WTC11 (cell line): ENCODE measurements around the gene IL6R. TPM values are rescaled to one million over a fixed set of nuclear protein-coding genes. Genes with fewer than 3 reads are reported as not detected.

Source experiments
- ATAC-seq: fragments of 200-7000 bp; cut with Tn5 transposase; 2 replicates; pipeline ENCODE4 v1.10.0; 2021; ENCODE audit warnings: mild to moderate bottlenecking, moderate library complexity
- CTCF ChIA-PET: fragments of 300-600 bp; sonication (Branson Sonifier 250); formaldehyde crosslinking; loops from one replicate; lab custom pipeline; 2021; ENCODE audit warnings: antibody characterized with exemption; lab: Charles Lee
- POLR2A ChIA-PET: fragments of 350-600 bp; sonication (Branson Sonifier 250); formaldehyde crosslinking; loops from one replicate; lab custom pipeline; 2021; ENCODE audit warnings: antibody characterized with exemption; lab: Charles Lee
- DNase-seq: peaks from one replicate; pipeline ENCODE4 v3.0.0; 2021; ENCODE audit warnings: low spot score
- H3K27ac Mint-ChIP-seq: 2 replicates; pipeline ENCODE4 v1.8.0; 2021; ENCODE audit warnings: mixed read lengths
- H3K27me3 Mint-ChIP-seq: 2 replicates; pipeline ENCODE4 v1.8.0; 2021; ENCODE audit warnings: low read depth, mild to moderate bottlenecking, moderate library complexity, mixed read lengths
- H3K36me3 Mint-ChIP-seq: 2 replicates; pipeline ENCODE4 v1.8.0; 2021; ENCODE audit warnings: mixed read lengths
- H3K4me1 Mint-ChIP-seq: 2 replicates; pipeline ENCODE4 v1.8.0; 2022; ENCODE audit warnings: mixed read lengths
- H3K4me3 Mint-ChIP-seq: 2 replicates; pipeline ENCODE4 v1.8.0; 2021; ENCODE audit warnings: mild to moderate bottlenecking, moderate library complexity, mixed read lengths
- H3K9me3 Mint-ChIP-seq: 2 replicates; pipeline ENCODE4 v1.8.0; 2021; ENCODE audit warnings: mixed read lengths
- AFF4 ChIP-seq: sonication (generic); formaldehyde crosslinking; IDR thresholded peaks from 2 replicates; pipeline ENCODE4 v1.8.1; 2023; ENCODE audit warnings: mild to moderate bottlenecking, missing genetic modification reagents, borderline replicate concordance
- E2F4 ChIP-seq: sonication (generic); formaldehyde crosslinking; IDR thresholded peaks from 2 replicates; pipeline ENCODE4 v1.8.1; 2022; ENCODE audit warnings: low read depth, mild to moderate bottlenecking, moderate library complexity, missing genetic modification reagents, borderline replicate concordance
- EMX1 ChIP-seq: fragments of 250-450 bp; sonication (Bioruptor Pico); IDR thresholded peaks from 2 replicates; pipeline ENCODE4 v1.8.0; 2021; ENCODE audit warnings: mild to moderate bottlenecking
- FOXK1 ChIP-seq: sonication (generic); formaldehyde crosslinking; IDR thresholded peaks from 2 replicates; pipeline ENCODE4 v1.8.0; 2022; ENCODE audit warnings: mild to moderate bottlenecking, moderate library complexity, missing genetic modification reagents
- HMGA2 ChIP-seq: fragments of 250-450 bp; sonication (Bioruptor Pico); IDR thresholded peaks from 2 replicates; pipeline ENCODE4 v1.4.0; 2021; ENCODE audit warnings: mild to moderate bottlenecking, moderate library complexity
- JAZF1 ChIP-seq: fragments of 250-450 bp; sonication (Bioruptor Pico); IDR thresholded peaks from 2 replicates; pipeline ENCODE4 v1.9.0; 2021; ENCODE audit warnings: moderate library complexity, mild to moderate bottlenecking, inconsistent platforms
- MLX ChIP-seq: sonication (generic); formaldehyde crosslinking; IDR thresholded peaks from 2 replicates; pipeline ENCODE4 v1.8.1; 2023; ENCODE audit warnings: mild to moderate bottlenecking, missing genetic modification reagents, moderate library complexity
- MXD4 ChIP-seq: fragments of 250-450 bp; sonication (Bioruptor Pico); IDR thresholded peaks from 2 replicates; pipeline ENCODE4 v1.8.0; 2021; ENCODE audit warnings: mild to moderate bottlenecking, moderate library complexity, borderline replicate concordance
- NFATC4 ChIP-seq: fragments of 250-450 bp; sonication (Bioruptor Pico); IDR thresholded peaks from 2 replicates; pipeline ENCODE4 v1.9.0; 2021; ENCODE audit warnings: mild to moderate bottlenecking
- NFYB ChIP-seq: sonication (generic); formaldehyde crosslinking; conservative IDR thresholded peaks from 2 replicates; pipeline ENCODE4 v1.8.0; 2022; ENCODE audit warnings: low read depth, missing genetic modification reagents
- NR3C1 ChIP-seq: sonication (generic); formaldehyde crosslinking; conservative IDR thresholded peaks from 2 replicates; pipeline ENCODE4 v1.8.1; 2023; ENCODE audit warnings: low read depth, mild to moderate bottlenecking, missing genetic modification reagents
- PRRX2 ChIP-seq: fragments of 250-450 bp; sonication (Bioruptor Pico); IDR thresholded peaks from 2 replicates; pipeline ENCODE4 v1.8.0; 2021; ENCODE audit warnings: mild to moderate bottlenecking
- STAT6 ChIP-seq: sonication (generic); formaldehyde crosslinking; conservative IDR thresholded peaks from 2 replicates; pipeline ENCODE4 v1.8.1; 2023; ENCODE audit warnings: mild to moderate bottlenecking, low read depth, missing genetic modification reagents, moderate library complexity
- TCF7 ChIP-seq: sonication (generic); formaldehyde crosslinking; IDR thresholded peaks from 2 replicates; pipeline ENCODE4 v1.8.0; 2022; ENCODE audit warnings: mild to moderate bottlenecking, low read depth, missing genetic modification reagents, moderate library complexity
- ZNF423 ChIP-seq: fragments of 250-450 bp; sonication (Bioruptor Pico); IDR thresholded peaks from 2 replicates; pipeline ENCODE4 v2.1.2; 2022; ENCODE audit warnings: mild to moderate bottlenecking, moderate library complexity
- total RNA-seq: library from RNA; stranded (reverse); gene quantifications from 3 replicates; pipeline ENCODE4 v1.2.3, GENCODE V29; 2021
- TF ChIP-seq, protein P1 (sequence below): fragments of 250-450 bp; sonication (Bioruptor Pico); conservative IDR thresholded peaks from 2 replicates; pipeline ENCODE4 v1.9.0; 2021; ENCODE audit warnings: mild to moderate bottlenecking

Gene IL6R
- total RNA-seq, 1 experiment from 2014 or later: 7.0 TPM

DNA sequence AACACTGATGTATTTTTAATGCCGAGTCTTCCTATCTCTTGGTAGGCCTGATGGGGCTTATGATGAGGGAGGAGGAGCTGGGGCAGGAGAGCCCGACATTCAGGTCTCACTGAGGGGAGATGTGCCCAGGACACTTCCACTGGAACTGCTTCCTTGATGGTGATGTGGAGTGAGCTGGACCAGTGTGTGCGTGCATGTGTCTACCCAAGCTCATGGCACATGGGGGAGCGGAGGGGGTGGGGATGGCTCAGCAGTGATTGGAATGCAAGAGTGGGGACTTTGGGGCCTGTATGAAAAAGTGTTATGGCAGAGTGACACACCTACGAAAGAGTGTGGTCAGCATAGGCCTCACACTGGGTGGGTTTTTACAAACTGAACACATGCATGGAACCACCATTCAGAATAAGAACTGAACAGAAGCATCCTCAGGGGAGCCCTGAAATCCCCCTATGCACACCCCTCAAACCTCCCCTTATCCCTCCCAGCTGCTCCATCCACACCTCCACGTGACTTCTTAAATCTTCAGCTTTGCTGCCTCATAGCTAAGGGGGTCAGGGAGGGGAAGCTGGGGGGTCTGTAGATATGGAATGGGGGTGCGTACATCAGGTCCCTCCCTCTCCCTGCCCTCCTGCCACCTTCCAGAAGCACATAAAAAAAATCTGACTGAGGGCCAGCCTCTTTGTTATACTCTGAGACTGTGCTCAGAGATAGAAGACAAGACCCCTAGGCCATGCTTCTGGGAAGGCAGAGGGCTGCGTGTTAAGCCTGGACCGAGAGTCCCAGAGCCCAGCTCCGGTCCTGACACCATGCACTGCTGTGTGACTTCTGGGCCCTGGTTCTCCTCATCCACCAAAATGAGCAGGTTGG is 11.6 kb downstream of the IL6R start:
- TF ChIP-seq MXD4 (CRISPR knock-in tag): no peak
- no peak for TF ChIP-seq AFF4 (CRISPR knock-in tag)
- CTCF ChIA-PET: interaction anchor here (1.1 to 1.4 kb wide), 2 partner anchors 82 to 88 kb away, joined by 3 read pairs; no protein-coding TSS in a partner anchor
- ATAC-seq: no peak

DNA sequence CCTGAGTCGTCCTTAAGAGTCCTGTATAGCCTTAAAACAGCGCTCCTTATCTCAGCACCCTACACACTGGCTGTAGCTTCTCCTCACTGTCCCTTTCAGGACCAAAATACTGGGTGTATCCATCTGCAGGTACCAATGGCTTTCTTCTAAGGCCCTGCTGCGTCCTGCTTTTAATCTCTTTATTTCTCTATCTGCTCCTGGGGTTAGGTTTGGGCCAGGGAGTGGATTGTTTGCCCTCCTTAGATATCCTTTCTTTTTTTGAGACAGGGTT is 12.1 kb downstream of the IL6R start:
- TF ChIP-seq STAT6 (no peak), E2F4 (CRISPR knock-in tag) (no peak), PRRX2 (CRISPR knock-in tag) (no peak), HMGA2 (no peak), FOXK1 (CRISPR knock-in tag) (no peak), NFYB (CRISPR knock-in tag) (no peak), ZNF423 (CRISPR knock-in tag) (no peak), JAZF1 (CRISPR knock-in tag) (no peak), NFATC4 (CRISPR knock-in tag) (no peak), EMX1 (CRISPR knock-in tag) (no peak), NR3C1 (no peak), MLX (CRISPR knock-in tag) (no peak), TCF7 (CRISPR knock-in tag) (no peak)
- TF ChIP-seq, protein P1, sequence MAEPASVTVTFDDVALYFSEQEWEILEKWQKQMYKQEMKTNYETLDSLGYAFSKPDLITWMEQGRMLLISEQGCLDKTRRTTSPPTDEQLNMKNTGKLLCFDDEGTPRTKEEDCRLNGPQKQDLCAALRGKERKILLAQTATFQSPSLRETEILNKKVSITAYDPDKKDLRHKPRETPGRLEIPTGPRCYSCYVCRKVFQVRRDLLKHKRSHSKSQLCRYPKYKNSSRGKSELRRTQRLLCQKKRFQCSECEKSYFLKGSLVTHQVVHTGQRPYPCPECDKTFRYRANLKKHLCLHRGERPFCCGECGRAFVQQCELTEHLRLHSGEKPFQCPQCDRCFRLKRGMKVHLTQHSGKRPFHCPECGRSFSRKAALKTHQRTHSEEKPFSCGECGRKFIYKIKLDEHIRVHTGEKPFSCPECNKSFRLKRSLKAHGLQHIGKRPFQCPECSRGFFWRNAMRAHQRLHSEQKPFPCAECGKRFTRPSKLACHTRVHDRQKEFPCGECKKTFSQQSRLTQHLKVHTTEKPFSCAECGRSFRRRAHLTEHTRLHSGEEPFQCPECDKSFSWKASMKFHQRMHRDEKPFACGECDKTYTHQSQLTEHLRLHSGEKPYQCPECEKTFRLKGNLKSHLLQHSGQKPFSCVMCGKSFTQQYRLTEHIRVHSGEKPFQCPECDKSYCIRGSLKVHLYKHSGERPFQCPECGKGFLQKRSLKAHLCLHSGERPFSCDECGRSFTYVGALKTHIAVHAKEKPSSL (CRISPR knock-in tag): no peak
- DNase-seq (no peak), ATAC-seq (no peak)
- no peak overlapping the region for H3K27ac Mint-ChIP-seq
- peaks cover 17% of the 10 kb centered on the region for H3K4me1 Mint-ChIP-seq
- CTCF ChIA-PET: interaction anchor here (1.0 to 1.4 kb wide), 3 partner anchors 10 to 89 kb away, joined by 3 read pairs; no protein-coding TSS in a partner anchor
- no peaks in the 10 kb centered on the region for H3K9me3 Mint-ChIP-seq
- H3K27me3 Mint-ChIP-seq: no peaks in the 10 kb centered on the region
- POLR2A ChIA-PET: no interaction called here
- H3K4me3 Mint-ChIP-seq: no peak overlapping the region
- H3K36me3 Mint-ChIP-seq: no peaks in the 10 kb centered on the region

More for the DNA sequence above, 11.6 kb downstream of the IL6R start:
- POLR2A ChIA-PET: no interaction called here
- Mint-ChIP-seq H3K4me1 (peaks cover 17% of the 10 kb centered on the region), H3K36me3 (no peaks in the 10 kb centered on the region), H3K27ac (no peak overlapping the region), H3K4me3 (no peak overlapping the region), H3K27me3 (no peaks in the 10 kb centered on the region), H3K9me3 (no peaks in the 10 kb centered on the region)
- DNase-seq: no peak
